SKM-1 (cell line): ENCODE data around the gene ADI1.
"Not testable (repeated sequence)": the region's sequence is repeated elsewhere in the genome, so short reads cannot be mapped to it uniquely, and the experiment has no call there.

ENCODE experiments used
- DNase-seq: peaks from one replicate; lab custom pipeline; 2025; ENCODE audit not compliant: unreplicated experiment; lab: John Stamatoyannopoulos, UW

The ADI1 gene

DNA sequence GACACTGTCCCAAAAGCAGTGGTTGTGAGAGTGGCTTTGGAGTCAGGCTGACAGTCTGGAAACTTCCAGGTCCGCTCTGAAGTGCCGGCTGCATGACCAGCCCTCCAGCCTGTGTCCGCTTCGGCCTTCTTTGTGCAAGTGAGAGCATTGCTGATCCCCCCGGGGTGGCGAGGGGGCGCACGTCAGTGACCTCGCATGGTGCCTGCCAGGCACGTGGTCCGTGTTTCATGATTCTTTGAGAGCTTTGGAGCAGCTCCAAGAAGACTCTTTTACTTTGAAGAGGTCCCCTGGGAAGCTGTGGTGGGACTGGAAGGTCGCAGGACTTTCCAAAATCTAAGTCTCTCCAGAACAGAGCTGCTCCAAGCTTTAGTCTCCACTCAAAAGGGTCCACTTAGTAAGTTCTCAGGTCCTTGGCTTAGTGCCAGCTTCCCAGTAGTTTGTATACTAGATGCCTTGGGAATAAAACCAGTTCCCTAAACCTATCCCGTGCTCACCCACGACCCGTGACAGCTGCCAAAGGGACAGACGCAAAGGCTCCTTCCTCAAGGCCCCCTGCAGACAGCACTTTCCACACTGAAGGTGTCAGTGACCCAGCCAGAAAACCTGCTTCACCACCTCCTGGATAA lies 68.8 kb downstream of the ADI1 start:
- DNase-seq, result no peak

DNA sequence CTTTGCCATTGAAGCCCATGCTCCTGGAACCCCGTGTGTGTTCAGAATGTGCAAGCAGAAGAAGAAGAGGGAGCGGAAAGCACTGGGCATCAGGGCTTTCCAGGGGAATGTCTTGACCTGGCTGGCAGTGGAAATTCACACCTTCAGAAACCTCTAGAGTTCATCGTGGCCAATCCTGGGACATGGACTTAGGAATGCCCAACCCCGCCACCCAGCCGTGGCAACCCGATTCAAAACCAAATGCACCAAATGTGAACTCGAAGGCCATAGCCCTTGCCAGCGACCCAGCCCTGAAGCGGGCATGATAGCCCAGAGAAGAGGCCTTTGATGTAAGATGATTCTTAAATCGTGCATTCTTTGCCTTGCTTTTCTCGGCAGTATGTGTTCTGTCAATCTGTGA lies 69.4 kb downstream of the ADI1 start:
- no peak for DNase-seq

DNA sequence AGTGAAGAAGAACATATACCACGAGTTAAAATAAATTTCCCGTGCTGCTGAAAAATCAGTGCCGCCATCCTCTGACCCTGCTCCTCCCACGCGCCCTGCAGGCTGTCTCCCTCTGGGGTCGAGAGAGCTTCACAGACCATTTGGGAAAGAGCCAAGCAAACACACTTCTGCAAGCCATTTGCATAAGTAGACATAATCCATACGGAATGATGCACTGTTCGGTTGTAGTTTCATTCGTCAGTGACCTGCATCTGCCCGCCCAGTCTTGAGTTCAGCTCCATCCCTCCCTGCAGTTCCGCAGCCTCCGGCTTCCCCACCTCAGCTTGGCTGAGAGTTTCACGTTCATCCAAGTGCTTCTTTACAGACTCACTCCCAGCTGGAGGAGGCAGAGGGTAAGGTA lies 70.2 kb downstream of the ADI1 start:
- no peak for DNase-seq

DNA sequence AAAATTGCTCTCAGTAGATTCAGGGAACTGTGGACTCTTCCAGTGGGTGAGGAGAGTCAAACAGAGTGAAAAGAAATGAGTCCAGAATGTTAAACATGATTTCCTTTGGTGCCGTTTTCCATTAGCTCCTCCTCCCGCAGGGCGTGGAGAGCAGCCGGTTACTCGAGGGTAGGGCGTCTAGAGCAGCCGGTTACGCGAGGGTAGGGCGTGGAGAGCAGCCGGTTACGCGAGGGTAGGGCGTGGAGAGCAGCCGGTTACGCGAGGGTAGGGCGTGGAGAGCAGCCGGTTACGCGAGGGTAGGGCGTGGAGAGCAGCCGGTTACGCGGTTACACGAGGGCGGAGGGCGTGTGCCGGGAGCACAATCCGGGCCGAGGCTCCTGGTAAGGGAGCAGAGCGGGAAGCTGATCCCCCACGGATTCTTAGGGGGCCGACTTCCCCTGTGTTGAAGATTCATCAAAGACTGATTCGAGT lies 70.9 kb downstream of the ADI1 start:
- not testable (repeated sequence) for DNase-seq

DNA sequence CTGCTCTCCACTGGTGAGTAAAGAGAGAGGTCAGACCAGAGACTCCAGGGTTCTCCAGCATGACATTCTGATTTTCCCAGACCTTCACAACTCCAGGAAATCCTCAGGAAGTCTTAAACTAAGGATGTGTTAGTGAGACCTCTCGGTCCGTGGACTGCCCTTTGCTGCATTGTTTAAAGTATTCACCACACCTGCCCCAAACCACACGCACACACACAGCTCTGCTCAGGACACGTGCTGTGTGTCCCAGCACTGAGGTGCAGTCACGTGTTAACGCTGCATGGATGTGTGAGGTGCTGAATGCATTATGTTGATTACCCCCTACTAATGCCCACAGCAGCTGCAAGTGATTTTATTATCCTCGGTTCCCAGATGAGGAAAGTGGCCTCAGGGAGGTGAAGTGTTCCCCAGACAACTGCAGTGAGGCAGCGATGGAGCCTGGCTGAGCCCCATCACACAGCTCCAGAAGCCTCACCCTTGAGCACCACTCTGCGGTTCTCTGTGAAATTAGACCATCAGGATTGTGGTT lies 71.5 kb downstream of the ADI1 start:
- DNase-seq, result no peak
